GM12865 (cell line): ENCODE measurements around the gene PLXNA2.

ENCODE experiments used
- DNase-seq: peaks from one replicate; pipeline ENCODE4 v3.0.0; 2010; ENCODE audit warnings: low read depth
- H3K4me3 ChIP-seq: 2 replicates; pipeline ENCODE4 v1.5.1; 2011; ENCODE audit warnings: mild to moderate bottlenecking, low read depth, low read length, control low read depth
- CTCF ChIP-seq: IDR thresholded peaks from 2 replicates; pipeline ENCODE4 v1.5.1; 2011; ENCODE audit warnings: low read length, control low read depth, low read depth, inconsistent platforms; ENCODE audit not compliant: insufficient read depth; ENCODE audit errors: missing control alignments

Gene PLXNA2

GRCh38 chr1:207999972-208000371 is 244.2 kb downstream of the PLXNA2 start:
- TF ChIP-seq CTCF: no peak
- no peak for DNase-seq
- H3K4me3 ChIP-seq: no peak overlapping the region

- no peak overlapping the region for H3K4me3 ChIP-seq
- TF ChIP-seq CTCF: no peak
- no peak for DNase-seq
These were observed 244.8 kb downstream of the PLXNA2 start for GRCh38 chr1:207999274-207999915.

GRCh38 chr1:207998691-207999090 is 245.5 kb downstream of the PLXNA2 start:
- DNase-seq: no peak
- TF ChIP-seq CTCF: no peak
- no peak overlapping the region for H3K4me3 ChIP-seq

- H3K4me3 ChIP-seq: no peak overlapping the region
- peak; percentile 56 for DNase-seq
- TF ChIP-seq CTCF: peak; percentile 92
These were observed 246.5 kb downstream of the PLXNA2 start for GRCh38 chr1:207997486-207998268.

- no peak for DNase-seq
- no peak for TF ChIP-seq CTCF
- no peak overlapping the region for H3K4me3 ChIP-seq
These were observed 247.5 kb downstream of the PLXNA2 start for GRCh38 chr1:207996636-207997035.

- no peak for DNase-seq
- no peak overlapping the region for H3K4me3 ChIP-seq
- TF ChIP-seq CTCF: no peak
These were observed 248.6 kb downstream of the PLXNA2 start for GRCh38 chr1:207995576-207995975.
